Neural cell (in vitro differentiated cells): ENCODE measurements around the gene CDC6. TPM values are rescaled to one million over a fixed set of nuclear protein-coding genes. Genes with fewer than 3 reads are reported as not detected.

Experiments
- H2AFZ ChIP-seq: fragments of 200-600, 300-800 bp; sonication (generic), shearing (Covaris generic); 2 replicates; pipeline ENCODE4 v1.6.0; 2014; ENCODE audit warnings: low read depth, mild to moderate bottlenecking, antibody characterized with exemption, low read length, moderate library complexity
- H3F3A ChIP-seq: fragments of 200-600 bp; shearing (Covaris generic); 2 replicates; pipeline ENCODE4 v1.6.1; 2016; ENCODE audit warnings: mild to moderate bottlenecking, moderate library complexity, mixed read lengths, antibody characterized with exemption, low read length; ENCODE audit not compliant: insufficient read depth, poor library complexity, severe bottlenecking
- H3K27ac ChIP-seq: fragments of 200-600, 300-800 bp; sonication (generic), shearing (Covaris generic); 2 replicates; pipeline ENCODE4 v1.5.1; 2014; ENCODE audit warnings: mild to moderate bottlenecking, low read length, moderate library complexity
- H3K27me3 ChIP-seq: fragments of 300-800, 200-600 bp; sonication (generic), shearing (Covaris generic); 2 replicates; pipeline ENCODE4 v1.6.0; 2014; ENCODE audit warnings: mild to moderate bottlenecking, low read depth, low read length, moderate library complexity; ENCODE audit not compliant: insufficient read depth
- H3K36me3 ChIP-seq: fragments of 300-800, 200-600 bp; sonication (generic), shearing (Covaris generic); 2 replicates; pipeline ENCODE4 v1.5.1; 2014; ENCODE audit warnings: mild to moderate bottlenecking, antibody characterized with exemption, low read length, moderate library complexity; ENCODE audit not compliant: insufficient read depth
- H3K4me2 ChIP-seq: fragments of 300-800, 200-600 bp; sonication (generic), shearing (Covaris generic); 2 replicates; pipeline ENCODE4 v1.6.0; 2014; ENCODE audit warnings: mild to moderate bottlenecking, low read length
- H3K4me3 ChIP-seq: fragments of 300-800, 200-600 bp; sonication (generic), shearing (Covaris generic); 2 replicates; pipeline ENCODE4 v1.5.1; 2014; ENCODE audit warnings: mild to moderate bottlenecking, low read length, moderate library complexity
- H3K79me2 ChIP-seq: fragments of 200-600 bp; shearing (Covaris generic); replicated peaks from 2 replicates; pipeline ENCODE4 v1.6.0; 2014; ENCODE audit warnings: mild to moderate bottlenecking, low read length, moderate library complexity; ENCODE audit not compliant: insufficient read depth
- H3K9ac ChIP-seq: fragments of 300-800, 200-600 bp; sonication (generic), shearing (Covaris generic); 2 replicates; pipeline ENCODE4 v1.6.1; 2016; ENCODE audit warnings: mild to moderate bottlenecking, low read length, mixed read lengths
- H3K9me2 ChIP-seq: fragments of 200-600 bp; shearing (Covaris generic); 2 replicates; pipeline ENCODE4 v1.6.1; 2016; ENCODE audit warnings: mild to moderate bottlenecking, low read length, mixed read lengths; ENCODE audit not compliant: insufficient read depth
- H3K9me3 ChIP-seq: fragments of 200-600, 300-800 bp; sonication (generic), shearing (Covaris generic); 2 replicates; pipeline ENCODE4 v1.6.1; 2016; ENCODE audit warnings: mild to moderate bottlenecking, mixed run types, low read length, moderate library complexity, mixed read lengths
- H4K20me1 ChIP-seq: fragments of 200-600 bp; shearing (Covaris generic); 2 replicates; pipeline ENCODE4 v1.6.1; 2016; ENCODE audit warnings: mild to moderate bottlenecking, mixed run types; ENCODE audit not compliant: insufficient read depth
- EP300 ChIP-seq: fragments of 450-650 bp; conservative IDR thresholded peaks from 2 replicates; pipeline ENCODE4 v1.6.1; 2014; ENCODE audit warnings: antibody characterized with exemption, mild to moderate bottlenecking, moderate library complexity; ENCODE audit not compliant: poor library complexity, severe bottlenecking
- EZH2 ChIP-seq: fragments of 200-600, 300-800 bp; shearing (Covaris generic), sonication (generic); IDR thresholded peaks from 2 replicates; pipeline ENCODE4 v1.6.1; 2014; ENCODE audit warnings: antibody characterized with exemption, low read length, borderline replicate concordance, mild to moderate bottlenecking; ENCODE audit not compliant: insufficient read depth, poor library complexity, severe bottlenecking
- MXI1 ChIP-seq: fragments of 450-650 bp; conservative IDR thresholded peaks from 2 replicates; pipeline ENCODE4 v1.6.1; 2014; ENCODE audit warnings: antibody characterized with exemption, mild to moderate bottlenecking; ENCODE audit not compliant: poor library complexity, severe bottlenecking
- POLR2AphosphoS5 ChIP-seq: IDR thresholded peaks from 2 replicates; pipeline ENCODE4 v1.6.1; 2012
- RAD21 ChIP-seq: fragments of 450-650 bp; conservative IDR thresholded peaks from 2 replicates; pipeline ENCODE4 v1.6.1; 2014; ENCODE audit warnings: antibody characterized with exemption, mild to moderate bottlenecking, moderate library complexity
- SMC3 ChIP-seq: fragments of 450-650 bp; conservative IDR thresholded peaks from 2 replicates; pipeline ENCODE4 v1.6.1; 2014; ENCODE audit warnings: antibody characterized with exemption, mild to moderate bottlenecking, moderate library complexity; ENCODE audit not compliant: poor library complexity
- TAF1 ChIP-seq: IDR thresholded peaks from 2 replicates; pipeline ENCODE4 v1.6.1; 2012; ENCODE audit warnings: low read depth
- polyA plus RNA-seq: library from polyadenylated mRNA; depleted of rRNA; stranded (reverse); fragments of >200 nt; gene quantifications from 2 replicates; pipeline ENCODE4 v1.2.3, GENCODE V29; 2014
- TF ChIP-seq, protein P1 (sequence below): IDR thresholded peaks from 2 replicates; pipeline ENCODE4 v1.6.1; 2012; ENCODE audit warnings: borderline replicate concordance
- TF ChIP-seq, protein P2 (sequence below): fragments of 450-650 bp; IDR thresholded peaks from 2 replicates; pipeline ENCODE4 v1.5.1; 2014; ENCODE audit warnings: antibody characterized with exemption, mild to moderate bottlenecking, moderate library complexity; ENCODE audit not compliant: poor library complexity, severe bottlenecking

CDC6 gene
- polyA plus RNA-seq, 1 donor from 2014 or later, result 2.2 TPM

DNA sequence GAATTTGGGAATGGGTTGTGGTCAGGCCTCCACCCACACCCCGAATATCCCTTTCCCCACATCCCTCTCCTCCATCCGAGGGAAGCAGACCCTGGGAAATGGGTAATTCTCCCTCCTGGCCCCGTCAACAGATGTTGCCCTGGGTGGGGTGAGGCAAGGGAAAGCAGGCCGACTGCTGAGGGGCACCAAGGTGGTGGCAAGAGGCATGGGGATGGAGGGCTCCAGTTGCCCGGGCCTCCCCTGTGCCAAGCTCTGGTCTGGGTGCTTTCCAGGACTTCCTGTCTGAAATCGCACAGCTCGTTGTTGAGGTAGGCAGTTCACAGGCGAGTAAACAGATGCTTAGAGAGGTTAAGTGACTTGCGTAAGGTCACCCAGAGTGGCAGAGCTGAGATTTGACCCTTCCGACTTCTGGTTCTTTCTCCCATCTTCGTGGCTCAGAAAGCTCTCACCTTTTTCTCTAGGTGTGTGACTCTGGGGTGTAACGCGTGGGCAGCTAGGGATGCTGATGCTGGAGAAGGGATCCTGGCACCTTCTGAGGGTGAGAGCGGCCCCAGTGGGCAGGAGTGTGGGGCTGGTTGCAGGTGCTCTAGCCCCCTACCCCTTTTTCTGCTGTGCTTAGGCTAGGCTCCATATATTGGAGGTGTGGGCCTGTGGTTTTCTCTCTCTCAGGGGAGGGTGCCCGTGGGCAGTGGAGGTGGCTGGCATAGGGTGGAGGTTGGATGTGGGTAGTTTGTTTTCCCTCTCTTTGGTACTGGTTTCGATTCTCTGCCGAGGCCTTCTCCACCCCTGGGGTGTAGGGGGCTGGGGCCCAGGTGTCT, 38.5 kb downstream of the CDC6 start:
- H3K4me3 ChIP-seq, result no peak overlapping the region
- H3K79me2 ChIP-seq, result no peaks in the 10 kb centered on the region
- H3F3A ChIP-seq, result no peaks in the 10 kb centered on the region
- no peak for TF ChIP-seq MXI1
- no peak for TF ChIP-seq EZH2
- TF ChIP-seq POLR2AphosphoS5, result no peak
- TF ChIP-seq RAD21, result no peak
- TF ChIP-seq SMC3, result no peak
- no peak for TF ChIP-seq TAF1
- TF ChIP-seq EP300, result no peak
- TF ChIP-seq, protein P1, sequence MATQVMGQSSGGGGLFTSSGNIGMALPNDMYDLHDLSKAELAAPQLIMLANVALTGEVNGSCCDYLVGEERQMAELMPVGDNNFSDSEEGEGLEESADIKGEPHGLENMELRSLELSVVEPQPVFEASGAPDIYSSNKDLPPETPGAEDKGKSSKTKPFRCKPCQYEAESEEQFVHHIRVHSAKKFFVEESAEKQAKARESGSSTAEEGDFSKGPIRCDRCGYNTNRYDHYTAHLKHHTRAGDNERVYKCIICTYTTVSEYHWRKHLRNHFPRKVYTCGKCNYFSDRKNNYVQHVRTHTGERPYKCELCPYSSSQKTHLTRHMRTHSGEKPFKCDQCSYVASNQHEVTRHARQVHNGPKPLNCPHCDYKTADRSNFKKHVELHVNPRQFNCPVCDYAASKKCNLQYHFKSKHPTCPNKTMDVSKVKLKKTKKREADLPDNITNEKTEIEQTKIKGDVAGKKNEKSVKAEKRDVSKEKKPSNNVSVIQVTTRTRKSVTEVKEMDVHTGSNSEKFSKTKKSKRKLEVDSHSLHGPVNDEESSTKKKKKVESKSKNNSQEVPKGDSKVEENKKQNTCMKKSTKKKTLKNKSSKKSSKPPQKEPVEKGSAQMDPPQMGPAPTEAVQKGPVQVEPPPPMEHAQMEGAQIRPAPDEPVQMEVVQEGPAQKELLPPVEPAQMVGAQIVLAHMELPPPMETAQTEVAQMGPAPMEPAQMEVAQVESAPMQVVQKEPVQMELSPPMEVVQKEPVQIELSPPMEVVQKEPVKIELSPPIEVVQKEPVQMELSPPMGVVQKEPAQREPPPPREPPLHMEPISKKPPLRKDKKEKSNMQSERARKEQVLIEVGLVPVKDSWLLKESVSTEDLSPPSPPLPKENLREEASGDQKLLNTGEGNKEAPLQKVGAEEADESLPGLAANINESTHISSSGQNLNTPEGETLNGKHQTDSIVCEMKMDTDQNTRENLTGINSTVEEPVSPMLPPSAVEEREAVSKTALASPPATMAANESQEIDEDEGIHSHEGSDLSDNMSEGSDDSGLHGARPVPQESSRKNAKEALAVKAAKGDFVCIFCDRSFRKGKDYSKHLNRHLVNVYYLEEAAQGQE, result no peak
- TF ChIP-seq, protein P2, sequence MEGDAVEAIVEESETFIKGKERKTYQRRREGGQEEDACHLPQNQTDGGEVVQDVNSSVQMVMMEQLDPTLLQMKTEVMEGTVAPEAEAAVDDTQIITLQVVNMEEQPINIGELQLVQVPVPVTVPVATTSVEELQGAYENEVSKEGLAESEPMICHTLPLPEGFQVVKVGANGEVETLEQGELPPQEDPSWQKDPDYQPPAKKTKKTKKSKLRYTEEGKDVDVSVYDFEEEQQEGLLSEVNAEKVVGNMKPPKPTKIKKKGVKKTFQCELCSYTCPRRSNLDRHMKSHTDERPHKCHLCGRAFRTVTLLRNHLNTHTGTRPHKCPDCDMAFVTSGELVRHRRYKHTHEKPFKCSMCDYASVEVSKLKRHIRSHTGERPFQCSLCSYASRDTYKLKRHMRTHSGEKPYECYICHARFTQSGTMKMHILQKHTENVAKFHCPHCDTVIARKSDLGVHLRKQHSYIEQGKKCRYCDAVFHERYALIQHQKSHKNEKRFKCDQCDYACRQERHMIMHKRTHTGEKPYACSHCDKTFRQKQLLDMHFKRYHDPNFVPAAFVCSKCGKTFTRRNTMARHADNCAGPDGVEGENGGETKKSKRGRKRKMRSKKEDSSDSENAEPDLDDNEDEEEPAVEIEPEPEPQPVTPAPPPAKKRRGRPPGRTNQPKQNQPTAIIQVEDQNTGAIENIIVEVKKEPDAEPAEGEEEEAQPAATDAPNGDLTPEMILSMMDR, result no peak
- H3K36me3 ChIP-seq, result no peaks in the 10 kb centered on the region
- no peaks in the 10 kb centered on the region for H3K9me3 ChIP-seq
- H3K9me2 ChIP-seq, result no peaks in the 10 kb centered on the region
- no peaks in the 10 kb centered on the region for H3K27me3 ChIP-seq
- no peak overlapping the region for H3K9ac ChIP-seq
- H3K27ac ChIP-seq, result no peak overlapping the region
- no peaks in the 10 kb centered on the region for H4K20me1 ChIP-seq
- H2AFZ ChIP-seq, result no peak overlapping the region
- no peak overlapping the region for H3K4me2 ChIP-seq

DNA sequence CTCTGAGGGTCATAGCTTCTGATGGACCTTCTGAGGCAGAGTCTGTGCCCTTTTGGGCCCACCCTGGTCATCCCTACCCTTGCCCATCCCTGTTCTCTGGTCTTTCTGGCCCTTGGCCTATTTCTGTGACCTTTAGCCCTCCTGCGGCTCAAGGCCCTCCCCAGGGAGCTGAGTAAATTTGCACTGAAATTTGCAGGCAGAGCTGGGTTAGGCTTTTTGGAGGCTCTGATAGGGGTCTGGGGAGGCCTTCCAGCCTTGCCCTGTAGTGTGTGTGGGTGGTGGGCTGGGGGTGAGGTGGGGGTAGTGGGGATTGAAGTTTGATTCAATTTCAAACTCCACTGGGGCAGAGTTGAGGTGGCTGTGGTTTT, 39.1 kb downstream of the CDC6 start:
- H3K4me3 ChIP-seq, result no peak overlapping the region
- H3F3A ChIP-seq, result no peaks in the 10 kb centered on the region
- no peaks in the 10 kb centered on the region for H4K20me1 ChIP-seq
- no peaks in the 10 kb centered on the region for H3K36me3 ChIP-seq
- no peaks in the 10 kb centered on the region for H3K9me3 ChIP-seq
- H2AFZ ChIP-seq, result no peak overlapping the region
- no peaks in the 10 kb centered on the region for H3K9me2 ChIP-seq
- H3K27ac ChIP-seq, result no peak overlapping the region
- no peak overlapping the region for H3K4me2 ChIP-seq
- no peak for TF ChIP-seq SMC3
- no peak overlapping the region for H3K9ac ChIP-seq
- no peaks in the 10 kb centered on the region for H3K79me2 ChIP-seq
- H3K27me3 ChIP-seq, result no peaks in the 10 kb centered on the region
